NT2/D1 (cell line): ENCODE measurements around the gene PLEKHA5.

Source experiments
- DNase-seq: peaks from one replicate; pipeline ENCODE4 v3.0.0-alpha.2; 2011; ENCODE audit warnings: low read depth, low spot score
- H3K27me3 ChIP-seq: 2 replicates; pipeline ENCODE4 v1.6.0; 2011; ENCODE audit warnings: mild to moderate bottlenecking; ENCODE audit not compliant: insufficient read length, insufficient read depth
- H3K36me3 ChIP-seq: 2 replicates; pipeline ENCODE4 v1.6.1; 2011; ENCODE audit warnings: mild to moderate bottlenecking, low read length, mixed read lengths; ENCODE audit not compliant: insufficient read depth, insufficient read length
- H3K4me1 ChIP-seq: 2 replicates; pipeline ENCODE4 v1.5.1; 2011; ENCODE audit not compliant: insufficient read depth, insufficient read length
- H3K4me3 ChIP-seq: 2 replicates; pipeline ENCODE4 v1.5.1; 2011; ENCODE audit warnings: low read depth; ENCODE audit not compliant: insufficient read length
- H3K9ac ChIP-seq: 2 replicates; pipeline ENCODE4 v1.6.0; 2011; ENCODE audit warnings: low read depth; ENCODE audit not compliant: insufficient read length
- H3K9me3 ChIP-seq: 2 replicates; pipeline ENCODE4 v1.5.1; 2011; ENCODE audit warnings: mild to moderate bottlenecking, low read length; ENCODE audit not compliant: insufficient read depth
- SUZ12 ChIP-seq: IDR thresholded peaks from 2 replicates; pipeline ENCODE4 v1.6.1; 2011; ENCODE audit not compliant: insufficient read length, insufficient read depth; ENCODE audit errors: extremely low read depth
- YY1 ChIP-seq: IDR thresholded peaks from 2 replicates; pipeline ENCODE4 v1.6.1; 2011; ENCODE audit not compliant: insufficient read length, insufficient read depth
- ZNF274 ChIP-seq: IDR thresholded peaks from 2 replicates; pipeline ENCODE4 v1.6.1; 2011; ENCODE audit warnings: mild to moderate bottlenecking, low read depth, low read length

The PLEKHA5 gene

GRCh38 chr12:19130224-19131024 lies 891 bp downstream of the PLEKHA5 start:
- peaks cover 26% of the 10 kb centered on the region for H3K36me3 ChIP-seq
- no peaks in the 10 kb centered on the region for H3K4me1 ChIP-seq
- H3K9me3 ChIP-seq, result peaks cover 27% of the 10 kb centered on the region
- no peaks in the 10 kb centered on the region for H3K27me3 ChIP-seq
- peak; percentile 66 for DNase-seq
- peak; percentile 8 for TF ChIP-seq YY1
- no peak for TF ChIP-seq SUZ12
- H3K4me3 ChIP-seq, result peak overlapping the region; percentile 96
- H3K9ac ChIP-seq, result peak overlapping the region; percentile 97

DNA sequence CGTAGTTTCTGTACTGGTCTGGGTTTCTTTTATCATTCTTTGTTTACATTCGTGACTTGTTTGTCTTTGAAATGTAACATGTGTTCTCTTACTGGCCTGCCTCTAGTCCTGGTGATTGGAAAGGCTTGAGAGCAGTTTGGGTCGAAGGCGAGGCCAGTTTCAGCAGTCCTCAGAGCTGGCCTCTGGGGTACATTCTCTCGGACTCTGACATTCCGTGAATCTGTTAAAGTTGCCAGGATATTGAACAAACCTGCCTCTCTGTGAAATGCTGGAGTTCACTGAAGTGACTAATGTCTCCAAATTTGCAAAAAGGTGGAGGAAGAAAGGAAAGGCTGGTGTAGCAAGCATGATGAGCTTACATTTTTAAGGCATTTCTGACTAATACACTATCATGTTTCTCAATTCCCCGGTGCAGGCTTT lies 1.5 kb downstream of the PLEKHA5 start:
- no peak for TF ChIP-seq YY1
- no peak for TF ChIP-seq SUZ12
- TF ChIP-seq ZNF274, result no peak
- Histone ChIP-seq H3K4me1 (no peaks in the 10 kb centered on the region), H3K4me3 (peak overlapping the region; percentile 96), H3K27me3 (no peaks in the 10 kb centered on the region), H3K36me3 (peaks cover 32% of the 10 kb centered on the region), H3K9me3 (peaks cover 27% of the 10 kb centered on the region), H3K9ac (peak overlapping the region; percentile 97)
- peak; percentile 65 for DNase-seq

- no peaks in the 10 kb centered on the region for H3K9me3 ChIP-seq
- no peak for DNase-seq
- no peak overlapping the region for H3K4me3 ChIP-seq
- H3K4me1 ChIP-seq, result peaks cover 5% of the 10 kb centered on the region
- no peaks in the 10 kb centered on the region for H3K27me3 ChIP-seq
- TF ChIP-seq YY1 (no peak), ZNF274 (no peak), SUZ12 (no peak)
- H3K9ac ChIP-seq, result no peak overlapping the region
- H3K36me3 ChIP-seq, result peaks cover 77% of the 10 kb centered on the region
Observed at GRCh38 chr12:19138551-19138950, 9.0 kb downstream of the PLEKHA5 start.

DNA sequence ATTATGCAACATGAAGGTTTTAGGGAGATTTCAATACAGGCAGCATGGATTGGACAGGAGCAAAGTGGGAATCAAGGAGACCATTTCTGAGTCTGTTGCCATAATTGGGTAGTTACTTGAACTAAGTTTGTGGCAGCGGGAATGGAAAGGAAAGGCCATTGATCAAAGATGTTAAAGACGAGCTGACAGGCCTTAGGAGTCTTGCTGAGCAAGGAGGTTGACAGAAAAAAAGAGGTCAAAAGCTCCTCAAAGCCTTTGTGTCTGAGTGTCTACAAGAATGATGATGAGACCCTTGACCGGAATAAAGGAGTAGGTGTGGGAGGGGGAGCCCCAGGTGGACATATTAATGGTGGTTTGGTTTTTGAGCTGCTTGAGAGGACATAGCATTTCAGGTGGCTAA lies 9.4 kb downstream of the PLEKHA5 start:
- Histone ChIP-seq H3K4me3 (no peak overlapping the region), H3K4me1 (peaks cover 5% of the 10 kb centered on the region), H3K27me3 (no peaks in the 10 kb centered on the region), H3K36me3 (peaks cover 76% of the 10 kb centered on the region), H3K9me3 (no peaks in the 10 kb centered on the region), H3K9ac (no peak overlapping the region)
- no peak for TF ChIP-seq SUZ12
- TF ChIP-seq YY1, result no peak
- TF ChIP-seq ZNF274, result no peak
- no peak for DNase-seq

- TF ChIP-seq YY1 (no peak), SUZ12 (no peak), ZNF274 (no peak)
Observed at GRCh38 chr12:19139615-19140194, 10.2 kb downstream of the PLEKHA5 start.

DNA sequence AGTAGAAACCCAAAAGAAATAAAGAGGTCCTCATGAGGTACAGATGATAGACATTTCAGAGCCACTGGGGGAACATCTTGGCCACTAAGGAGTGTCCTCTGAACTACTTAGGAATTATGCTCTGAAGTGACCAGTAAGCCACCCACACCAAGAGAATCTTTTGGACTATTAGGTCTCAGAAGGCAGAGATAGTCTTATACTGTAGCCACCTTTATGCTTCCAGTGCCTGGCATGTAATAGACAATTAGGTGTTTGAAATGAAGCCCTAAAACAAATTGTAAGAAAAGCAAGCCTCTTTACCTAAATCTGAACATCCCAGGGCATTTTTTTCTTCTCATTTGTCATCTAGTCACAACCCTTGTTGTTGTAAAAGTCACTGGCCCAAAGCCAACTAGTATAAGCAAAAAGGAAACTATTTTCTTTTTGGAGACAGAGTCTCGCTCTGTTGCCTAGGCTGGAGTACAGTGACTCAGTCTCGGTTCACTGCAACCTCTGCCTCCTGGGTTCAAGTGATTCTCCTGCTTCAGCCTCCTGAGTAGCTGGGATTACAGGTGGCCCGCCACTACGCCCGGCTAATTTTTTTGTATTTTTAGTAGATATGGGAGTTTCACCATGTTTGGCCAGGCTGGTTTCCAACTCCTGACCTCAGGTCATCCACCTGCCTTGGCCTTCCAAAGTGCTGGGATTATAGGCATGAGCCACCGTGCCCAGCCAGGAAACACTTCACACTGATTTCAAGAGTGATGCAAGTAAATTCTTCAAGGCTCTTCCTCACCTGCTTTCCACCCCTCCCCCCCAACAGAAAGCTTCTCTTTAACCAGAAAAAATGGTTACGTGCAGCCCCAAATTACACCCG lies 11.1 kb downstream of the PLEKHA5 start:
- Histone ChIP-seq H3K4me1 (peaks cover 5% of the 10 kb centered on the region), H3K4me3 (no peak overlapping the region), H3K9ac (no peak overlapping the region), H3K36me3 (peaks cover 69% of the 10 kb centered on the region), H3K27me3 (no peaks in the 10 kb centered on the region), H3K9me3 (no peaks in the 10 kb centered on the region)
- TF ChIP-seq YY1 (no peak), ZNF274 (no peak), SUZ12 (no peak)
- DNase-seq, result no peak

More at GRCh38 chr12:19139615-19140194, 10.2 kb downstream of the PLEKHA5 start:
- Histone ChIP-seq H3K4me1 (peaks cover 5% of the 10 kb centered on the region), H3K36me3 (peaks cover 76% of the 10 kb centered on the region), H3K9ac (no peak overlapping the region), H3K9me3 (no peaks in the 10 kb centered on the region), H3K27me3 (no peaks in the 10 kb centered on the region), H3K4me3 (no peak overlapping the region)
- no peak for DNase-seq
